ENCODE measurements around the gene PRSS21.

PRSS21 gene

GRCh38 chr16:2819179-2819938 lies 2.3 kb downstream of the PRSS21 start:
- H3K4me3 ChIP-seq (replicated peaks; ENCODE audit: insufficient read depth, low read length) = no peak overlapping the region
- H3K27me3 ChIP-seq (ENCODE audit: insufficient read depth, poor library complexity, severe bottlenecking) = no peaks in the 10 kb centered on the region
- H3K27ac ChIP-seq (replicated peaks) = no peak overlapping the region
- DNase-seq (ENCODE audit: low read depth in 1 of 2, low spot score in 1 of 2) = no peak
- TF ChIP-seq POLR2AphosphoS5 (IDR thresholded peaks at IDR 0.05; ENCODE audit: low read depth) (no peak), CTCF (IDR thresholded peaks at IDR 0.05; ENCODE audit: insufficient read depth, low read length) (no peak), GABPA (IDR thresholded peaks at IDR 0.05; ENCODE audit: low read depth) (no peak), REST (IDR thresholded peaks at IDR 0.05; ENCODE audit: insufficient replicate concordance, low read depth) (no peak)

DNA sequence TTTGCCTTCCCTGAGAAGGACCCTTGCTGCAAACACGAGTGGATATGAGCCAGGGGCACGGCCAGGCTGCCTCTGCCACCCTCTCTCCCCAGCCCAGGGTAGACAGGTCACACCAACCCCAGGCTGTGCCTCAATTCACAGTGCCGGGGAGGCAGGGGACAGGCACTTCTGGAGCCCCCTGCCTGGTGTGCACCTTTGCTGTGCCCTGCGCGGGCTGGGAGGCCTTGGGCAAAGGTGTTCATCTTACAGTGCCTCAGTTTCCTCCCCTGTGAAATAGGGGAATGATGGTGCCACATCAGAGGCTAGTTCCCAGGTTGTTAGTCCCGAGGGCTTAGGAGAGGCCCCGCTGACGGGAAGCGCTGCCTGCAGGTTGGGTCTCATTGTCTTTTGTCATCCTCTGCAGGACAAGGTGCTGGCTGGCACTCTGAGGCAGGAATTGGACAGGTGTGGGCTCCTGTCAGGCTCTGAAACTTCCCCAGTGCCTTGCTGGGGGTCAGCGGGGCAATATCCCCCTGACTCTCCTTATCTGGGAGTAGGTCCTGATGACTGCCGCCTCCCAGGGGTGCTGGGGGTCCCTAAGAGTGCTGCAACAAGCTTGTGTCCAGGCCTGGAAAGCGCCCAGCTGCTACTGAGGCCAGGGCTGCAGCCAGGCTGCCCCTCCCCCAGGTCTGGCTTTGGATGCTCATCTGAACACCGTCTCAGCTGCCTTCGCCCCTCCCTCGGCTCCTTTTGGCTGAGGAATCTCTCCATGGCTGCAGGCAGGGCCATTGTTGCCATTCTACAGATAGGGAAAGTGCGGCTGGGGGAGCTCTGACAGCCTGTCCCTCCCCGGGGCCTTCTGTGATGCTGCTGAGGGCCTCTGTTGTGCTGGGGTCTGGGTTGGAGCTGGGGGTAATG lies 3.1 kb downstream of the PRSS21 start:
- no peak overlapping the region for H3K4me3 ChIP-seq (replicated peaks; ENCODE audit: insufficient read depth, low read length)
- no peak overlapping the region for H3K27ac ChIP-seq (replicated peaks)
- no peak for TF ChIP-seq POLR2AphosphoS5 (IDR thresholded peaks at IDR 0.05; ENCODE audit: low read depth)
- TF ChIP-seq GABPA (IDR thresholded peaks at IDR 0.05; ENCODE audit: low read depth) = no peak
- TF ChIP-seq REST (IDR thresholded peaks at IDR 0.05; ENCODE audit: insufficient replicate concordance, low read depth) = no peak
- no peak for TF ChIP-seq CTCF (IDR thresholded peaks at IDR 0.05; ENCODE audit: insufficient read depth, low read length)
- TF ChIP-seq SPI1 (IDR thresholded peaks at IDR 0.05; ENCODE audit: borderline replicate concordance, low read depth) = no peak
- no peaks in the 10 kb centered on the region for H3K27me3 ChIP-seq (ENCODE audit: insufficient read depth, poor library complexity, severe bottlenecking)
- no peak for DNase-seq (ENCODE audit: low read depth in 1 of 2, low spot score in 1 of 2)

DNA sequence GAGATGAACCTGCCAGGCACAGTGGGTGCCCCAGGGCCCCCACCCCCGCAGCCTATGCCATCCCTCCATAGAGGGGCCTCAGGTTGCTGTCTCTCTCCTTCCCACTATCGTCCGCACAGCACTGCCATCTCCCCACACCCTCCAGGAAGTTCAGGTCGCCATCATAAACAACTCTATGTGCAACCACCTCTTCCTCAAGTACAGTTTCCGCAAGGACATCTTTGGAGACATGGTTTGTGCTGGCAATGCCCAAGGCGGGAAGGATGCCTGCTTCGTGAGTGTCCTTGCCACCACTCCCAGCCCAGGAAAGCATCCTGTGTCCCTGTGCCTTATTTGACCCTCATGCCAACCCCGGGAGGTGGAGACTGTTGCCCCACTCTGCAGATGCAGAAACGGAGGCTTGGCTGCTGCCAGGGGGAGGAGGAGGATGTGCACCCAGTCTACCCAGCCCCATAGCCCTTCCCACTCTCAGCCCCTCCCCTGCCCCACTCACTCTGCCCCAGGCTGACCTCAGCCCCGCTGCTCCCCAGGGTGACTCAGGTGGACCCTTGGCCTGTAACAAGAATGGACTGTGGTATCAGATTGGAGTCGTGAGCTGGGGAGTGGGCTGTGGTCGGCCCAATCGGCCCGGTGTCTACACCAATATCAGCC lies 3.9 kb downstream of the PRSS21 start:
- TF ChIP-seq REST (IDR thresholded peaks at IDR 0.05; ENCODE audit: insufficient replicate concordance, low read depth) (no peak), GABPA (IDR thresholded peaks at IDR 0.05; ENCODE audit: low read depth) (no peak), POLR2AphosphoS5 (IDR thresholded peaks at IDR 0.05; ENCODE audit: low read depth) (no peak)
- H3K4me3 ChIP-seq (replicated peaks; ENCODE audit: insufficient read depth, low read length) = no peak overlapping the region
- no peak overlapping the region for H3K27ac ChIP-seq (replicated peaks)
- no peak for DNase-seq (ENCODE audit: low read depth in 1 of 2, low spot score in 1 of 2)
- H3K27me3 ChIP-seq (ENCODE audit: insufficient read depth, poor library complexity, severe bottlenecking) = no peaks in the 10 kb centered on the region
